GM13976 (cell line): ENCODE results near the gene SUSD1.

Experiments
- DNase-seq: peaks from one replicate; pipeline ENCODE4 v3.0.0; 2012; ENCODE audit warnings: low spot score
- in situ Hi-C: fragments of 300-500 bp; cut with MboI; formaldehyde crosslinking; loops from one replicate; pipeline ENCODE4 v1.12.0; 2022; ENCODE audit warnings: low sequenced_read_pairs, mixed read lengths, inconsistent platforms; ENCODE audit not compliant: unreplicated experiment
- TF ChIP-seq, protein P1 (sequence below): IDR thresholded peaks from 2 replicates; pipeline ENCODE4 v1.5.1; 2012; ENCODE audit warnings: borderline replicate concordance, mild to moderate bottlenecking; ENCODE audit not compliant: insufficient read depth; ENCODE audit errors: extremely low read depth, missing control alignments, control extremely low read depth

The SUSD1 gene

DNA sequence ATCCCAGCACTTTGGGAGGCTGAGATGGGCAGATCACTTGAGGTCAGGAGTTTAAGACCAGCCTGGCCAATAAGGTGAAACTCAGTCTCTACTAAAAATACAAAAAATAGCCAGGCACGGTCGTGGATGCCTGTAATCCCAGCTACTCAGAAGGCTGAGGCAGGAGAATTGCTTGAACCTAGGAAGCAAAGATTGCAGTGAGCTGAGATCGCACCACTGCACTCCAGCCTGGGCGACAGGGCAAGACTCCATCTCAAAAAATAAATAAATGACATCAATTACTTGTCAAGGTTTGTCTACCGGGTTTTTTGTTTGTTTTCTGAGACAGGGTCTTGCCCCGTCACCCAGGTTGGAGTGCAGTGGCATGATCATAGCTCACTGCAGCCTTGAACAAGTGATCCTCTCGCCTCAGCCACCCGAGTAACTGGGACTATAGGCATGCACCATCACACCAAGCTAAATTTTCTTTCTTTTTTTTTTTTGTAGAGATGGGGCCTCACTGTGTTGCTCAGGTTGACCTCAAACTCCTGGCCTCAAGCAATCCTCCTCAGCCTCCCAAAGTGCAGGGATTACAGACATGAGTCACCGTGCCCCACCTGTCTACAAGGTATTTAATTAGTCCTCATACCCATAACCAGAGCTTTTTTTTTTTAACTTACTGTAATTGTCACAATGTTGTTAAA is 64.9 kb downstream of the SUSD1 start:
- no peak for DNase-seq
- TF ChIP-seq, protein P1, sequence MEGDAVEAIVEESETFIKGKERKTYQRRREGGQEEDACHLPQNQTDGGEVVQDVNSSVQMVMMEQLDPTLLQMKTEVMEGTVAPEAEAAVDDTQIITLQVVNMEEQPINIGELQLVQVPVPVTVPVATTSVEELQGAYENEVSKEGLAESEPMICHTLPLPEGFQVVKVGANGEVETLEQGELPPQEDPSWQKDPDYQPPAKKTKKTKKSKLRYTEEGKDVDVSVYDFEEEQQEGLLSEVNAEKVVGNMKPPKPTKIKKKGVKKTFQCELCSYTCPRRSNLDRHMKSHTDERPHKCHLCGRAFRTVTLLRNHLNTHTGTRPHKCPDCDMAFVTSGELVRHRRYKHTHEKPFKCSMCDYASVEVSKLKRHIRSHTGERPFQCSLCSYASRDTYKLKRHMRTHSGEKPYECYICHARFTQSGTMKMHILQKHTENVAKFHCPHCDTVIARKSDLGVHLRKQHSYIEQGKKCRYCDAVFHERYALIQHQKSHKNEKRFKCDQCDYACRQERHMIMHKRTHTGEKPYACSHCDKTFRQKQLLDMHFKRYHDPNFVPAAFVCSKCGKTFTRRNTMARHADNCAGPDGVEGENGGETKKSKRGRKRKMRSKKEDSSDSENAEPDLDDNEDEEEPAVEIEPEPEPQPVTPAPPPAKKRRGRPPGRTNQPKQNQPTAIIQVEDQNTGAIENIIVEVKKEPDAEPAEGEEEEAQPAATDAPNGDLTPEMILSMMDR, result no peak
- in situ Hi-C loops, result no loop called here

DNA sequence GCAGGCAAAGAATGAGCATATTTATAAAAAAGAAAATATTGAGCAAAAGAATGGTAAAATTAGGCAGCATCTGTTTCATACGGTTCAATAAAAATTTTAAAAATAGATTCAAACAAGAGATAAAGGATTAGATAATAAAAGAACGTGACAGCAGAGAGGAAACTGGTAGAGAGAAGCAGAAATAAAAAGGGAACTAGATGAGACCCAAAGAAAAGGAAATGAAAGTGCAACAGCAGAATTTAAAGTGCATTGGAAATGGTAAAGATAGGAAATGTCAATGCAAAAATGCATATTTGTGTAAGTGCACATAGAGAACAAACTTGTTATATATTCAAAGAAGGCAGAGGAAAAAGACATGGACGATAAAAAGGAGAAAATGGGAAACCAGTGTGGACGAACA is 70.2 kb downstream of the SUSD1 start:
- TF ChIP-seq, protein P1, result no peak
- in situ Hi-C loops, result no loop called here

DNA sequence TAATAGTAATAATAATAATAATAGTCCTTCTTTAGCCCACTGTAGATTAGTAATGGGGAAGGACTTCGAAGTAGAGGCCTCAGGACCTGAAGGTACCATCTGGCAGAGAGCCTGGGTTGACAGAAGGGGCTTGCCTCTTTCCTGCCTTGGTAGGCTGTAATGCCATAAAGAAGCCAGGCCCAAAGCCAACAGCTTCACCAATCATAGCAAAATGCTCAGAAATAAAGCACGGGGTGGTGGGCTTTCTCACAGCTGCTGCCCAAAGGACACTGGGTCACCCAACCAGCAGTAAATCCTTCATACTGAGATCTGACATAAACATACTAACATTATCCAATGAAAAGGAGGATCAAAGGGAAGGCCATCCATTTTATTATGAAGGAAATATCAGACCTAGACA is 70.7 kb downstream of the SUSD1 start:
- in situ Hi-C loops, result no loop called here
- TF ChIP-seq, protein P1, result no peak
- DNase-seq, result no peak

More for the DNA sequence above, 70.2 kb downstream of the SUSD1 start:
- no peak for DNase-seq

DNA sequence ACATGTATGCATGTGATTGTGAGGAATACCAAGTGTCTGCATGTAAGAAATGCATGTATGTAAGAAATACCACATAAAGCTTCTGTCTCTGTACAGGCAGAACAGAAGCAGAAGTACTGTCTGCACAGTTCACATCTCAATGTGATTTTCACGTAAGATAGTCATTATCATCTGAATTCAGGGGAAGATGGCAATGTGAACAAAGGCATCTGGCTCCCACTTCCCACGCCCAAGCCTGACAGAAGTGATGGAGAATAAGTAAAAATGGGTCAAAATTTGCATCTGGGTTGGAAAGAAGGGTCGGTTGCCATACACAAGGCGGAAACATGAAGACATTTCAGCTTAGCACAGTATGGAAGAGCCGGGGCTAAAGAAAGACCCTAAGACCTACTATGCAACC is 71.7 kb downstream of the SUSD1 start:
- in situ Hi-C loops, result no loop called here
- TF ChIP-seq, protein P1, result no peak
- no peak for DNase-seq

DNA sequence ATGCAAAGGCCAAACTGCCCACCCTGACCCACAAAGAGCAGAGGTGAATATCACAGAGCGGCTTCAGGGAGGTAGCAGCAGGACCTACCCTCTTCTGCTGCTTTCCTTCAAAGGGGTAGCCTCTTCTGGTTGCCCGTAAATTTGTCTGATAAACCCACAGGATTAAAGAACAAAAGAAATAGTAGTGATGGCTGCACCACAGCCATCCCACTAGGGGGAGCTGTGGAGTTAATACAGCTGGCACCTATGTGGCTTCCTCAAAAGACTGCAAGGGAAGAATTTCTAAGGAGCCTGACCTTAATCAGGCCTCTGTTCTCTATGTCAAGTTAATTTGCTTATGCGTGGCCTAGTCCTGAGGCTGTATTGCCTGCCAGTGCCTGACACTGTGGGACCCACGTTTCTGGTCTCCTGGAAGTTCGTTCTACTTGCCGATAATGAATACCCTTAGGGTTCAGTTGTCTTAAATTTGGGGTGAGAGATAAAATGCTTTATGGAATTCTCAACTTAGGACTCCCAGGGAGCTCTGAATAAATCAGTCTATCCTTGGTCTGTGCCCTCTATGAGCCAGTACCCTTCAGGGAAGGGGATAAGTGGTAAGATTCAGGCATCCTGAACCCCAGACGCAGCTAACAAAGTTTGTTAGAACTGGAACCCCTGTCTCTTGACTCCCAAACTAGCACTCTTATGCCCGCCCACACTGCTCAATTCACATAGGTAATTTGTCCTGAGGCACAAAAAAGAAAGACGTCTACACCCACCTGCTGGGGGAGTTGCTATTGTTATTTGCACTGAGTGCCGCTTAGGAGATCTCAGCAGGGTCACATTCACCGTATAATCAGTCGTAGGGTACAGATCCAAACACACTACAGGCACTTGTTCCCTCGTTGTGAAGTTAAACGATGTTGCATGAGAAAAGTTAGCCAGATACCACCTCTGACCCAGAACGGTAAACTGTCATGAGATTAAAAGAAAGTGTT is 77.1 kb downstream of the SUSD1 start:
- peak; percentile 66 for DNase-seq
- TF ChIP-seq, protein P1, result peak; percentile 75
- in situ Hi-C loops, result loop anchor here (10.0 to 25.0 kb wide), 2 partner anchors 614 to 717 kb away; partner anchors contain the start of gene INIP

DNA sequence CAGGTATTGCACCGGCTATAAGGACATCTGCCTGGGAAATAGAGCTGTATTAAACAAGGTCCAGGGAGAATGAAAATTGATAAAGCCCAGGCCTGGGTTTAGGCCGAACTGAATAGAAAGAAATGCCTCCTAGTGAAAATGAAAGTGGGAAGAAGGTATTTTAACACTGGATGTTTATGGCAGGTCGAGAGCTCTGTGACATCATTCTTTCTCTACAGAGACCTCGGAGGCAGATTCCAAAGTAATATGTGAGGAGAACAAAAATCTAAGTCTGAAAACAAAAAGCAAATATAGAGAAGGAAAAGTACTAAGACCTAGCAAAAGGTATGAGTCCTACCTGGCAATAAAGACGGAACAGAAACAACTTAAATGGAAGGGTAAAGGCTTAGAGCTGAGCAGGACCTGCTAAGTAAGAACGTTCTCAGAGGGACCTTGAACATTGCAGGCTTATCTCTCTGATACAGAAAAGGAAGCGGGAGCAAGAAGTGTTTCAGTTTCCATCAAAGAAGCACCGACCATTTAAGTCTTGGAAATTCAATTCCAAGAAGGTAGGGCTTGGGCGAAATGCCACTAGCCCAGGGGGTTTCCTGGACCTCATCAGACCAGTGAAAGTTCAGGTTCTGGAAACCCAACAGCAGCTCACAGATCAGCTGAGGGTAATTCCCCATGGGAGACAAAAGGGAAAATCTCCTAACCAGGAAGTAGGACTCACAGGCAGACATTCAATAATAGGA is 80.0 kb downstream of the SUSD1 start:
- in situ Hi-C loops, result loop anchor here (10.0 to 25.0 kb wide), 2 partner anchors 617 to 720 kb away; partner anchors contain the start of gene INIP
- no peak for DNase-seq
- TF ChIP-seq, protein P1, result no peak
